ENCODE data around the gene HECW1.

The HECW1 gene

DNA sequence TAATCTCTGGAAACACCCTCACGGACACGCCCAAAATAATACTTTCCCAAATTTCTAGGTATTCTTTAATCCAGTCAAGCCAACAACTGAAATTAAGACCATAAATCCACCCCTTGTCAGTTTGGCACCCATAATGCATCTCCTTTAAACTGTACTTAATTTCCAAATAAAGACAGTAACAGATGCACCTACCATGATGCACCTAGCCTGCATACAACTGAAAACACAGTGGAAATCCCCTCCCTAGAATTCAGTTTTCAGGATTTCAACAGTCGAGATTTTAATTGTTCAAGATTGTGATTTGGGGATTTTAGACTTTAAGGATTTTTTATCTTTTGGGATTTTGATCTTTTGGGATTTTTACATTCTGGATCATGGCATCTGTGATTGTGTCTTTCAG is 487.6 kb downstream of the HECW1 start:
- no peak overlapping the region for H2AFZ ChIP-seq (ENCODE audit: low read length)
- H3K9me3 ChIP-seq (ENCODE audit: insufficient read depth, low read depth, low read length), result no peaks in the 10 kb centered on the region
- H3K4me1 ChIP-seq (ENCODE audit: insufficient read depth, low read length, poor library complexity, severe bottlenecking), result no peaks in the 10 kb centered on the region
- peaks cover 84% of the 10 kb centered on the region; the same call in 1 of the 2 replicates for H3K36me3 ChIP-seq (ENCODE audit: insufficient read depth, low read length)
- no peak overlapping the region for H3K4me3 ChIP-seq (ENCODE audit: low read length, poor library complexity, severe bottlenecking)
- H4K20me1 ChIP-seq (ENCODE audit: insufficient read depth, low read length, poor library complexity, severe bottlenecking), result peaks cover 23% of the 10 kb centered on the region
- no peak overlapping the region for H3K9ac ChIP-seq (ENCODE audit: low read depth, low read length, poor library complexity, severe bottlenecking)
- TF ChIP-seq, protein P1, sequence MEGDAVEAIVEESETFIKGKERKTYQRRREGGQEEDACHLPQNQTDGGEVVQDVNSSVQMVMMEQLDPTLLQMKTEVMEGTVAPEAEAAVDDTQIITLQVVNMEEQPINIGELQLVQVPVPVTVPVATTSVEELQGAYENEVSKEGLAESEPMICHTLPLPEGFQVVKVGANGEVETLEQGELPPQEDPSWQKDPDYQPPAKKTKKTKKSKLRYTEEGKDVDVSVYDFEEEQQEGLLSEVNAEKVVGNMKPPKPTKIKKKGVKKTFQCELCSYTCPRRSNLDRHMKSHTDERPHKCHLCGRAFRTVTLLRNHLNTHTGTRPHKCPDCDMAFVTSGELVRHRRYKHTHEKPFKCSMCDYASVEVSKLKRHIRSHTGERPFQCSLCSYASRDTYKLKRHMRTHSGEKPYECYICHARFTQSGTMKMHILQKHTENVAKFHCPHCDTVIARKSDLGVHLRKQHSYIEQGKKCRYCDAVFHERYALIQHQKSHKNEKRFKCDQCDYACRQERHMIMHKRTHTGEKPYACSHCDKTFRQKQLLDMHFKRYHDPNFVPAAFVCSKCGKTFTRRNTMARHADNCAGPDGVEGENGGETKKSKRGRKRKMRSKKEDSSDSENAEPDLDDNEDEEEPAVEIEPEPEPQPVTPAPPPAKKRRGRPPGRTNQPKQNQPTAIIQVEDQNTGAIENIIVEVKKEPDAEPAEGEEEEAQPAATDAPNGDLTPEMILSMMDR (conservative IDR thresholded peaks at IDR 0.05; ENCODE audit: low read length), result no peak
- TF ChIP-seq EZH2phosphoT487 (IDR thresholded peaks at IDR 0.05; ENCODE audit: borderline replicate concordance), result no peak
- no peaks in the 10 kb centered on the region for H3K27me3 ChIP-seq (ENCODE audit: insufficient read depth, low read length, poor library complexity, severe bottlenecking)
- no peaks in the 10 kb centered on the region for H3F3A ChIP-seq (ENCODE audit: low read depth)
- H3K4me2 ChIP-seq (ENCODE audit: low read depth, low read length, poor library complexity, severe bottlenecking), result no peak overlapping the region
- peaks cover 78% of the 10 kb centered on the region for H3K79me2 ChIP-seq (ENCODE audit: insufficient read depth, low read length)
- no peaks in the 10 kb centered on the region for H3K9me2 ChIP-seq (replicated peaks; ENCODE audit: low read depth, low read length)

DNA sequence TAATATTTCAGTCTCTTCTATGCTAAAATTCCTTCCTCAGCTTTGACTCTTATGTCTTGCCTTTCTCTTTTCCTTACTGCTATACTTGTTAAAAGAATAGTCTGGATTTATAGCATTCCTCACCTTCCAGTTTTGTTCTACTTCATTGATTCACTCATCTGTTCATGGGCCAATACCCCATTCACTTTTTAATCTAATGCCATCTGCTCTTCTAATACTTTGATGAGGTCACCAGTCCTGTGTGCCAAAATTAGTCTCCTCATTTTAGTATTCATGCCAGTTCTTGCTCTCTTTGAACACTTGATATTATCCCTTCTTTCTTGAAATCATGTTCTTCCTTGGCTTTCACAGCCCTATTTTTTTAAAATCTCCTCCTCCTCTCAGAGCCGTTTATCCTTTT is 489.8 kb downstream of the HECW1 start:
- Histone ChIP-seq H3K9me2 (replicated peaks; ENCODE audit: low read depth, low read length) (no peaks in the 10 kb centered on the region), H3K9me3 (ENCODE audit: insufficient read depth, low read depth, low read length) (no peaks in the 10 kb centered on the region), H3K4me3 (ENCODE audit: low read length, poor library complexity, severe bottlenecking) (no peak overlapping the region), H3K4me2 (ENCODE audit: low read depth, low read length, poor library complexity, severe bottlenecking) (no peak overlapping the region), H3K79me2 (ENCODE audit: insufficient read depth, low read length) (peaks cover 80% of the 10 kb centered on the region), H3K4me1 (ENCODE audit: insufficient read depth, low read length, poor library complexity, severe bottlenecking) (no peaks in the 10 kb centered on the region), H3F3A (ENCODE audit: low read depth) (no peaks in the 10 kb centered on the region), H3K27me3 (ENCODE audit: insufficient read depth, low read length, poor library complexity, severe bottlenecking) (no peaks in the 10 kb centered on the region), H3K9ac (ENCODE audit: low read depth, low read length, poor library complexity, severe bottlenecking) (no peak overlapping the region), H4K20me1 (ENCODE audit: insufficient read depth, low read length, poor library complexity, severe bottlenecking) (peaks cover 27% of the 10 kb centered on the region), H2AFZ (ENCODE audit: low read length) (no peak overlapping the region), H3K36me3 (ENCODE audit: insufficient read depth, low read length) (peaks cover 67% of the 10 kb centered on the region; the same call in 1 of the 2 replicates)
- TF ChIP-seq EZH2phosphoT487 (IDR thresholded peaks at IDR 0.05; ENCODE audit: borderline replicate concordance), result no peak
- TF ChIP-seq, protein P1 (conservative IDR thresholded peaks at IDR 0.05; ENCODE audit: low read length), result no peak

DNA sequence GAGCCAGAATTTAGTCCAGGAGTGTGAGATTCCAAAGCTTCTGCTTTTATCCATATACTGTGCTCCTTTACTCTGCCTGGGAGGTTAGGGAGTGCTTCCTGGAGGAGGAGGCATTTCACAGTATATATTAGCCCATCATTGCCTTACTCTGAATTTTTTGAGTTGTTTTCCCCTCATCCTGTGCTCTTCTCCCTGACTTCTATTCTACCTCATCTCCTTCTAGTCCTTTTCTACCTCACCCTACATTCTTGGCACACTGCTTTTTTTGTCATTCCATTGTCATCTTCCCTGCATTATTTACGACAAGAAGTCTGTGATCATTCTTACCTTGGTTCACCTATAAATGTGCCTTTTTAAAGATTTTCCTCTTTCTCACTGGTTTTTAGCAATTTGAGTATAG is 491.8 kb downstream of the HECW1 start:
- Histone ChIP-seq H3K79me2 (ENCODE audit: insufficient read depth, low read length) (peaks cover 84% of the 10 kb centered on the region), H3K9ac (ENCODE audit: low read depth, low read length, poor library complexity, severe bottlenecking) (no peak overlapping the region), H3K27me3 (ENCODE audit: insufficient read depth, low read length, poor library complexity, severe bottlenecking) (no peaks in the 10 kb centered on the region), H3K36me3 (ENCODE audit: insufficient read depth, low read length) (peaks cover 67% of the 10 kb centered on the region), H3K4me1 (ENCODE audit: insufficient read depth, low read length, poor library complexity, severe bottlenecking) (no peaks in the 10 kb centered on the region), H3K4me2 (ENCODE audit: low read depth, low read length, poor library complexity, severe bottlenecking) (no peak overlapping the region), H3K9me3 (ENCODE audit: insufficient read depth, low read depth, low read length) (no peaks in the 10 kb centered on the region), H3K9me2 (replicated peaks; ENCODE audit: low read depth, low read length) (no peaks in the 10 kb centered on the region), H3K4me3 (ENCODE audit: low read length, poor library complexity, severe bottlenecking) (no peak overlapping the region), H3F3A (ENCODE audit: low read depth) (no peaks in the 10 kb centered on the region), H2AFZ (ENCODE audit: low read length) (no peak overlapping the region), H4K20me1 (ENCODE audit: insufficient read depth, low read length, poor library complexity, severe bottlenecking) (peaks cover 33% of the 10 kb centered on the region)
- TF ChIP-seq EZH2phosphoT487 (IDR thresholded peaks at IDR 0.05; ENCODE audit: borderline replicate concordance), result no peak

DNA sequence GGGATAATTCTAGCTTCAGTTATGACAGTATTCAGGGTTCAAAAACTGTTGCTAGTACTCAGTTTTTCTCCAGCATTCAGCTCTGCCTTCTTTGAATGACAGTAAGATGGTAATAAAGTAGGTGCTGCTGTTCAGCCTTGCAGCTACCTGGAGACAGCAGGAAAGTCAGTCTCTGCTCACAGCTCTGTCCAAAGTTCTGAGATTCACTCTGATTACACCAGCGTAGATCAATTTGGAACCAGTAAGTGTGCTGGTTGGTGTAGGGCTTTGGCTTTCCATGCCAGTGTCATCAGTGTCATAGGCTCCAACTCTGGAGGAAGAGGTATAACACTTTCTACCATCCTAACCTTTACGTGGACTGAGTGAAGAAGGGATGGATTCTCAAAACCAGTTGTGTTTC is 496.6 kb downstream of the HECW1 start:
- Histone ChIP-seq H3K36me3 (ENCODE audit: insufficient read depth, low read length) (peaks cover 61% of the 10 kb centered on the region), H3K27me3 (ENCODE audit: insufficient read depth, low read length, poor library complexity, severe bottlenecking) (no peaks in the 10 kb centered on the region), H3K4me1 (ENCODE audit: insufficient read depth, low read length, poor library complexity, severe bottlenecking) (no peaks in the 10 kb centered on the region), H3K9me3 (ENCODE audit: insufficient read depth, low read depth, low read length) (no peaks in the 10 kb centered on the region), H3K4me2 (ENCODE audit: low read depth, low read length, poor library complexity, severe bottlenecking) (no peak overlapping the region), H3F3A (ENCODE audit: low read depth) (no peaks in the 10 kb centered on the region), H3K9me2 (replicated peaks; ENCODE audit: low read depth, low read length) (no peaks in the 10 kb centered on the region), H3K4me3 (ENCODE audit: low read length, poor library complexity, severe bottlenecking) (no peak overlapping the region), H3K79me2 (ENCODE audit: insufficient read depth, low read length) (peaks cover 76% of the 10 kb centered on the region), H3K9ac (ENCODE audit: low read depth, low read length, poor library complexity, severe bottlenecking) (no peak overlapping the region), H2AFZ (ENCODE audit: low read length) (no peak overlapping the region), H4K20me1 (ENCODE audit: insufficient read depth, low read length, poor library complexity, severe bottlenecking) (peaks cover 44% of the 10 kb centered on the region)
- TF ChIP-seq, protein P1 (conservative IDR thresholded peaks at IDR 0.05; ENCODE audit: low read length), result no peak
- TF ChIP-seq EZH2phosphoT487 (IDR thresholded peaks at IDR 0.05; ENCODE audit: borderline replicate concordance), result no peak
